Medulla oblongata (tissue), 1 donor: ENCODE data around the gene CNOT4.
"Not testable (repeated sequence)": the region's sequence is repeated elsewhere in the genome, so short reads cannot be mapped to it uniquely, and the experiment has no call there.

Experiments
- DNase-seq: peaks from one replicate; pipeline ENCODE4 v3.0.0-alpha.2; 2015; ENCODE audit errors: extremely low spot score

CNOT4 gene

DNA sequence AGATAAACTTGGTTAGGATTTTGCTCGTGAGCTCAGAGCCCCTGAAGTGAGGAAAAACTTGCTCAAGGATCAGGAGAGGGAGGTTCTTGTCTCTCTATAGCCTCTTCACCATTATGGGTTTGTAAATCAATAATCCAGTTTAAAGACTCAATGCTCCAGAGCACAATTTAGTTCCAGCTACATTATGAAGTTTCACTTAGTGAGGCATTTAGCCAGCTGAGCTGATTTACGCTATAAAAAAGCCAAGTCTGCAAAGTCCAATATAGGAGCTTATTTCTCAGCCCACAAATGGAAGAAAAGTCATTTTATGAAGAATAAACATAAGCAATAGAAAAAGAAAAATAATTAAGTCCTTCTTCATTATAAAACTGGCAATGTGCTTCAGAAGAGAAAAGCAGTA is 145.7 kb downstream of the CNOT4 start:
- DNase-seq, result no peak

DNA sequence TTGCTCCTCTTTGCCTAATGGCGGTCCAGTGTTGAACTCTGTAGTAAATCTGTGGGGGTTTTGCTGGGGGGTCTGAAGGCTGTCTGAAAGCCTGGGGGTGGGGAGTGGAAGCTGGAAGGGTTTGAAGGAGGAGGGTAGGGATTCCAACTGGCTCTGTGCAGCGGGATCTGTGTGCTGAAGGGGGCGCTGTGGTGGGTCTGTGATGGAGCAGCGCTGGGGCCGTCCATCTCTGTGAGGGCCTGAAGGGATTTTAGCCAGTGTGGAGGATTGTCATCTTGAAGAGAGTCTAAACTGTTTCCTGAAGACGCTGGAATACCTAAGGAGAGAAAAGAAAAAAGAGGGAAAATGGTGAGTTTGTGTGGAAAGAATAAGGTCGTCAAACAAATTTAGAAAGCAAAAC is 147.0 kb downstream of the CNOT4 start:
- no peak for DNase-seq

DNA sequence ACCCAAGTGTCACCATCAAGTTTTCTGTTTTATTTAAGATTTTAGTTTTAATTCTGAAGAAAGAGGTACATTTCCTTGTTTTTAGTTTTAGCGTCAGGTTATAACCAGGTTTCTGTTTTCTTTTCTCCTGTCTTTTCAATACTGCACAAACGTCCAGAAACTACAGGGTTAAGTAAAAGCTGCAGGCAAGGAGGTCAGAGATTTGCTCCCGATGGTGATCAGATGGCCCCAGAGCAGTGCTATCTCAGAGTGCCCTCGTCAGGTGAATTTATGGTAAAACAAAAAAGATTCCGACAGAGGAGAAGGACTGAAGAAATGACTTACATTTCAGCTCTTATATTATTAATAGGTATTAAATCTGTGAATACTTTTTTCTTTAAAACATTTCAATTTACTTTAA is 148.1 kb downstream of the CNOT4 start:
- no peak for DNase-seq

DNA sequence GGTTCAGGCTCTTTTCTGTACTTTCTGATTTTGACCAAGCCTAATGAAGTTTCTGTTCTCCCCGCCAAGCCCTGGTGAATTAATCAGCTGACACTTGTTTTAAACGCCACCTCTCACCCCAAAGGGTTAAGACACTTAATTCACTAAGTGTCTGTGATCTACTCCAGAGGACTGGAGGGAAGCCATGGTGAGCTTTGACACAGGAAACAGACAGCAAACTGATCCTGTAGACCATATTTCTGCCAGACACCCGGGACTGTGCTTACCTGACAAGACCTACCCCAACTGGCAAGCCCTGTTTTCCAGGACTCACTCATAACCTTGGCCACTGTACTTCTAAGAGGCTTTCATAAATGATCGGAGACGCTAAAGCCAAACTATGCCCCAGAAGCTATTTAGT is 150.3 kb downstream of the CNOT4 start:
- no peak for DNase-seq

DNA sequence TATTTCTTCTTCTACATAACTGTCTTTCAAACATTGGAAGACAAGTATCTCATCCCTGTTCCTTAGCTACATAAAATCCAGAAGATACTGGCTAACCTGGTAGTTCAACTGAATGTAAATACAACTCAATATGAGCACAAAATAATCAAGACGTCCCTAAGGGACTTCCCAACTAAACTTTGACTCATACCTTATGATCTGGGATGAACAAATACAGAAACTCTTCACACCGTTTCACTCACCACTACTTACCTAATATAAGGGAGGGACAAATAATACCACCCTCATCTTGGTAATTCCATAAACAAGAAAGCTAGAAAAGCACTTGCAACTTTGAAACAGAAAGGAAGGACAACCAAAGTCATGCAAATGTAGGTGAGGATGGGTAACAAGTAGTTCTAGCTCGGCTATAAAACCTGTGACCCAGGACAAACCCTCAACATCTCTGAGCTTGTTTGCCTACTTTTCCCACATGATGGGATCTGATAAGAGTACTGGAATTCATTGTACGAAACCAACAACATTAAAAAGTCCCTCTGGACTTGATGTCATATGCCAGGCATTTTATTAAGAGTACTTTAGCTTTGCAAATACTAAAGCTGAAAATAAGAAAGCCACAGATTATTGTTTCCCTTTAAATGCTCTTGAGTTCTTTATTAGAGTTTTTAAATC is 154.4 kb downstream of the CNOT4 start:
- DNase-seq, result no peak

DNA sequence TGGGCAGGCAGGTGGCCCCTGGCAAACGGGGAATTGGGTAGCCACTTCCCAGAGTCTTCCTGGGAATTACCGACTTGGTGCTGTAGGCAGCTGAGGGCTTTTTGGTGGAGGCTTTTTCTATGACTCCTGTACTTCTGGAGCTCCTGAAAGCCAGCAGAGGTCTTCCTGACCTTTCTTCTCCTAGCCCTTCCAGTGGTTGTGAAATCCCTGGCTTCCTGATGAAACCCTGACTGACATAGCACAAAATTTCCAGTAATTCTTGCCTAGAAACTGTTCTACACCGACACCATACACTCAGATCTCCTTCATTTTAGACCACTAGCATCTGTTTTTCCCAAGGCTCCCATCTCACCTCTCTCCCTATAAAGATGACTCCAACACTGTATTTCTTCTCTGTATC is 156.1 kb downstream of the CNOT4 start:
- DNase-seq, result no peak

DNA sequence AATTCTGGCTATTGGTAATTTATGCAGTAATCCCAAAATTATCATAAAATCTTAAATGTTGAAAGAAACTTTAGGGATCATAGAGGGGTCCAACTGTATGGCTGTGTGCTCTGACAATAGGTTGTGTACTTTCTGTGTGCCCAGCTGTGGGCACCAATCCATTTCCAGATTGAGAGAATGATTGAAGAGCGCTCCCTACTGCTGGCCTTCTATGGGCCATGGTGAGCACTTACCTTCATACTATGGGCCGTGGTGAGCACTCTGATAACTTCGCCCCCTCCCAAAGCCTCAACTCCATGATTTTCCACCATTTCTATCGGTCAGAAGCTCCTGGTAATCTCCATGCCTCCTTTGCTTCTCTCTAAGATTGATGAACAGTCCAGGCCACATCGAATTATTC is 157.6 kb downstream of the CNOT4 start:
- DNase-seq, result no peak

DNA sequence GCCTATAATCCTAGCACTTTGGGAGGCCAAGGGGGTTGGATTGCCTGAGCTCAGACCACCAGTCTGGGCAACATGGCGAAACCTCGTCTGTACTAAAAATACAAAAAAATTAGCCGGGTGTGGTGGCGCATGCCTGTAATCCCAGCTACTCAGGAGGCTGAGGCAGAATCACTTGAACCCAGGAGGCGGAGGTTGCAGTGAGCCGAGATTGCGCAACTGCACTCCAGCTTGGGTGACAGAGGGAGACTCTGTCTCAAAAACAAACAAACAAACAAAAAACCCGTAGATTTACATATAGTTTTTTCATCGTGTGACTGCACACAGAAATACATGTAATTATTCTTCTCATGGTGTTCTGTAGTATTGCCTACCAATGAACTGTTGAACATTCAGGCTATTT is 158.8 kb downstream of the CNOT4 start:
- DNase-seq, result not testable (repeated sequence)

DNA sequence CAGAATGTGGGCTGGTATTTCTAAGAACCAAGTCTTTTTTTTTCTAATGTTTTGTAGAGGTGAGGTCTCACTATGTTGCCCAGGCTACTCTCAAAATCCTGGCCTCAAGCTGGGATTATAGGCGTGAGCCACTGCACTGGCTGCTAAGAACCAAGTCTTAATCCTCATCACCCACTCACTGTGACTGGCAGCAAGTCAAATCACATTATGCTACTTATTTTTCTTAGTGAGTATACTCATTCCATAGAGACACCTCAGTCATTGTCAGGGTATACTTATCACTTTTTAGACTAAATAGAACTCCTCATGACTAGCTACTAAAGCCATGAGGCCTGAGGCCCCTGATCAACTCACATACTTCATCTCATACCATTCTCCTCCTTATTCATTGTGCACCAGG is 160.2 kb downstream of the CNOT4 start:
- no peak for DNase-seq

DNA sequence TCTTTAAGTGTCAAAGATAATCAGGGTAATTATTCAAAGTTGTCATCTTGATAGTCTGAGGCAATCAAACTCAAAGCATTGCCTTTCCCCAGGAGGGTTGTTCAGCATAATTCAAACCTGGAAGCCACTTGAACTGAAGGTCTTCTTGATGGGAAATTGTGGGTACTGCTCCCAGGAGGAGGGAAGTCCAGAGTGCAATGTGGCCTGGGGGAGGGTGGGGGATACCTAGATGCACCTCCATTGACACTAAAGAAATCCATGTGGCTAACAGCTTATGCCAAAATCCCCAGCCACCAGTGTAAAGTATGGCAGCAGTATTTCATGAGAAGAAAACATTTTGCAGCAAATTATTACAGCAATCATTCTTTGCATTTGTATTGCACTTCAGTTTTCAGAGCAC is 161.4 kb downstream of the CNOT4 start:
- no peak for DNase-seq

DNA sequence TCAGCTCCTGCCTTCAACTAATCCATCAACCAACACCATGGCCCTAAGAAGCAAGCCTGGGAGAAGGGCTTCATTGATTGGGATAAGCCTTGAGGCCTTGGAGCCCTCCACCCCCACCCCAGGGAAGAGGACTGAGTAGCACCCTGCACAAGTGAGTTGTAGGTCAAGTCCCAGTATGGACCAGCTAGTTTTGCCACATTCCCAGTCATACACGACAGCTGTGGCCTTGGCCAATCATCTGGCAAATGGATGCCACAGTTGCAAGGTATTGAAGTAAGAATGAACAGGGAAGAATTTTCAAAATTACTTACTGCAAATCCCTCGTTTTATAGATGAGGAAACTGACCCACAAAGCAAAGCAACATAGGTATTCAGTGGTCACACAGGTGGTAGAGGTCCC is 166.5 kb downstream of the CNOT4 start:
- DNase-seq, result no peak

DNA sequence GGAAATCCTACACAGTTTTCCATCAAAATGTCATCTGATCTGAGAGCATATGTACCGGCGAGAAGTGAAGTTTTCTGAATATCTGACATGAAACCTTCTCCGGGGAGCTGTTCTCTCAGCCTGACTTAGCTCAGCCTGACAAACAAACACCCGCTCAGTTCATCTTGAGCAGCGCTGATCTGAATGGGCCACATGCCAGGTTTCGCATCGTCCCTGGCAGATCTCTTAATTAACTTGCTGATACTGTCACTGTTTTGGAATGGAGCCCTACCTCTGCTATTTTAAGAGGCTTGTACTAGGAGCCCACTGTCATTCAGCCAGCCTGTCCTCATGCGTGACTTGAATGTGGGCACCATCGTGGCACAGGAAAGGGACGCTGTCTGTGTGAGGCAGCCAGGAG is 167.0 kb downstream of the CNOT4 start:
- DNase-seq, result peak; percentile 32

DNA sequence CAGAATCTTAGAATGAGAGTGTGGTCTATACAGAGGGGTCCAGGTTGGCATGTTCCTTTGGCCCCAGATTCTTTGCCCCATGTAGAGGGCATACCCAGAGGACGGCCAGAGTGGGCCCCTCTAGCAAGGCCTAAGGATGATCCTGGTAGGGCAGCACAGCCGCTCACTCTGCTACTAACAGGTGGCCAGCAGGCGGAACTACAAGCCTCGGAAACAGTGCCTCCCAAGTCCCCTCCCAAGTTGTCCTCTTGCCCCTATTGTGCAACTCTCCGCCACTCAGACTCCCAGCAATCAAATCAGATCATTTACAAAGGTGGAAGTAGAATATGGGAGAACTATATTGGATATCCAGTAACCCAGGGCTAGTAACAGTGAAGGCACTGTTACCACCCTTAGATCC is 168.9 kb downstream of the CNOT4 start:
- no peak for DNase-seq

DNA sequence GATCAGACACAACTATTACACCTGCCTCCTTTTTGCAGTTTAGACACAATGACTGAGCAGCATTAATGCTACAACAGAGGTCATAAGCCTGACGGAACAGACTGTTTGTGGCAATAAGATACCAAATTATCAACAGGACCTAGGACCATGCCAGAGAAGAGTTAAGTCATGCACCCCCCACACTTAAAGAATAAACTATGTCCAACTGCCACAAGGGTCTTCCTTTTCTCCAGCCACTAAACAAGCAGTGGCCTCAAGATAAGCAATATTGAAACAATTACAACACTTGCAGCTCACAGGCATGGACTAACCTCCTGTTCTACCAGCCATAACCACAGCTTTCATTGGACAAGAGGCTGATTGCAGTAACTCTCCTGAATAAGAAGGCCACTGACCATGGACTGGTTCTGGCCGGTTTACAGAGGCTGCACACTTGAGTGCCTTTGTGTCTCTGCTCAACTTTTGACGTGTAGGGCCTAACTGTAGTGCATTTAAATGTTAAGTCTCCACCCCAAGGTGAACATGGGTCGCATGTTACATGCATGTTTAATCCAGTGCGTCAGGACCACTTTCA is 171.8 kb downstream of the CNOT4 start:
- DNase-seq, result no peak

DNA sequence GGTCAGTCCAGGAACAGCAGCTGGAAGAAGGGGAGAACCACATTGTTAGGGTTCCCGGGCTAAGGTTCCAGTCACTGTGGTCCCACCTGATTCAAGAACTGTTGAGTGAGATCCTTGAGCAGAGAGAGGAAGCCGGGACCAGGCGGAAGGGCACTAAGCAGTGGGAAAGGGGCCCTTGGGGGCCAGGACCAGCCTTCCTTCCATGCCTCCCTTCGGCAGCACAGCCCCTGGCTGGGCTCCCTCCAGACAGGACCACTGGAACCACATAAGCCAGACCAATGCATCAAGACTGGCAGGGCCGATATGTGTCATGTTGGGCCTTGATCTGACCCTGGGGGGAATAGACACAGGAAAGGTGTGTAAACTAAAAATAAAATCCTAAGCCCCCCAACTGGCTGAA is 172.4 kb downstream of the CNOT4 start:
- no peak for DNase-seq

DNA sequence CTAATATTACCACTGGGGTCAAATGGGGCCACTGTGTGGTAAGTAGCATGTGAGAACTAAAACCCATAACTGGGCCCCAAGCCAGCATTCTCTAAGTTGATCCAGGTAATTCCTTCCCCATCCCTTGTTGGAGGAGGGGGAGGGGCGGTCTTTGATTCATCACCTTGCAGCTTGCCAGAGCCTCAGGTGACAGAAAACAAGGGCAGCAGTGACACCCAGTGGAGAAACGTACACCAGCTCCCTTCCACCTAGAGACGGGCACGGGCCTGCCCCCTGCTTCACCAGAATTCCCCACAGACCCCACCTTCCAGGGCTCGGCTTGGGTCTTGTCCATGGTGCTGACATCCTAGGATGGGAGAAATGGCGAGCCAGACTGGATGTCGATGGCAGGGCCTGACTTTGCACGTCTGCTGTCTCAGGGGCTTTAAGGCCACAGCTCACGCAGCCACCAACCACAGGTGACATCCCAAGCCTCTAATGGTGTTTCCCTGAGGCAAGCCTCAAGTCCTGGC is 174.2 kb downstream of the CNOT4 start:
- peak; percentile 9 for DNase-seq

DNA sequence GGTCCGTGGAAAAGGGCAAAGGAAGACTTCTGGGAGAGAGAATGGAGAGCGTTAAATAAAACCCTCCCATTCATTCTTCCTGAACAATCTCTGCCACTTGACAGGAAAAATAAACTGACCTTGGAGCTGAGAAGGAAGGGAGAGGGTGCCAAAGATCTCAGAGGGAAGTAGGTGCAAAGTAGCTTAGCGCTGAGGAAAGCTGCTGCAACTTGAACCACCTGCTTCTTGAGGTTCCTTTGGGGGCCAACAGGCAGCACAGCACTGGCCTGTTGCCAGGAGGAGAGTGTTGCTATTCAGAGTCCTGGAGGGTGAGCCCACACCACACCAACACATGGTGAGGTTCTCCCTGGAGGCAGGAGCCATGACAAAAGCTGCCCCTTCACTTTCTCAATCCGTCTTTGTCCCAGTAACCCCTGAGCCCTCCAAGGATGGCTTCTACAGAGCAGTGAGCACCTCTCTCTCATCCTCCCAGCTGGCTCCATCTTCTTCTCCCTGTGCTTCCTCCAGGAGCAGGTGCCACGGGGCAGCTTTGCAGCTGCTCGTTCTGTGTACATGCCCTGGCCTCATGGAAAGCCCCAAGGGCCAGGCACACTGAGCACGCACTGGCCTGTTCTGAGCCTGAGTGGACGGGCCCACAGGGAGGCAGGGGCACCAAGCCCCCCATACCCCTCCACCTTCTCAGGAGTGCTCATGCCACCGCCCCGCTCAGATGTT is 174.9 kb downstream of the CNOT4 start:
- no peak for DNase-seq

DNA sequence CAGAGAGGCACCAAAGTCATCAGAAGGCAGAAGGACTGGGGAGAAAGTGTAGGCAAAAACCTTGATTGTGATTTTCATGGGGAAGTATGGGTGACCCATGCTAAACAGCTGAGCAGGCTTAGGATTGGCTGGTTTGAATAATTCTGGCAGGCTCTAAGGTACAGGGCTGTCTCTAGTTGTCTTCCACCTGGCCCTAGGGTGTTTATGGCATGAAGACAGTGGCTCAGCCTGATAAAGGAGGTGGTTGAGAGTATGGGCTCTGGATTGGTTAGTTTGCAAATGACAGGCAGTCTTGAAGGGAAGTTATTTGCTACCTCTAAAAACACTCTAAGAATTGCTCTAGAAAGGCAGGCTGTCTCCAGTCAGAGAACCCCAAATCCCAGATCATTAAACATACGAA is 176.0 kb downstream of the CNOT4 start:
- DNase-seq, result no peak

DNA sequence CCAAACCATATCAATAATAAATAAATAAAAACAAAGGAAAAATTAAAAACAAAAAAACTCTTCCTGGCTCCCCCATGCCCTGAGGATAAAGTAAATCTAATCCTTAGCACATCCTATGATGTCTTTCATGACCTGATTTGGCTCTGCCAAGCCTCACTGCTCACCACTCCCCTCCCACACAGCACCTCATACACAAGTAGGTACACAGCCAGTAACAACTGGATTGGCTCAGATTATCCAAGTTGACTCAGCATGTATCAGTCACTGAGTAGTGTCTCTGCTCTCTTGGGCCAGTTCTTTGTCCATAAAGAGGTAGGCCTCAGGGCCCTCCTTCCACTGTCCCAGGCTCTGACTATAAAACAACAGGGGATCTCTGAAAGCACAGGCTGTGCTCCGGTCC is 176.7 kb downstream of the CNOT4 start:
- DNase-seq, result no peak

DNA sequence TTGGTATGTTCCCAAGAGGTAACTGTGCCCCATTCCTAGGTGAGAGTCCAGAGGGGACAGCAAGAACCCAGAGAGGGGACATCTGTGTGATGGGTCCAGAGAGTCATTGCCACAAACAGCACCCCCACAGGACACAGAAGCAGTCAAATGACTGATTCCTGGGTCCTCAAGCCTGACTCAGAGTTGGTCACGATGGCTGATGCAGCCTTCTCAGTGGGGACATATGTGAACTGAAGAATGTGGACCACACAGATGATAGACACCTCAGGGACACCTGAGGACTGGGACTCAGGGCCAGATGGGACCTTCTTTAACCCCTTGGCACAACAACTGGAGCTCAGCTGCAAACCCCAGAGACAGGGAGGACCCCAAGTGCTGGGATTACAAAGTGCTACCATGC is 179.8 kb downstream of the CNOT4 start:
- DNase-seq, result no peak

DNA sequence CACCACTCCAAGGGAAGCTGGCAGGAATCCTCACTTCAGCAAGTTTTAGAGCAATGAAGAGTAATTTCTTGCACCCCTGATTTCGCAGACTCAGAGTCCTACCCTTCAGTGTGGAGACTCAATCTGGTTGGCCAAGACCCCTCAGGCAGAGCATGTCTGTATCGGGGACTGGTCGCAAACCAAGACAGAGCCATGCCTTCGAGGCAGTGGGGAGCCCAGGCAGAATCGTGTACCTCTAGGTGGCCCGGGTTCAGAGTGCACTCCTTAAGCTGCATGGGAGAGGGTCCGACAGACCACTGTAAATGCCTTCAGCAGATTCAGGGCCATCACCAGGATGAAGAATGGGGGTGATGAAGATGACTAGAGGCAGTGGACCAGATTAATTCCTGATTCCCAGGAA is 181.4 kb downstream of the CNOT4 start:
- no peak for DNase-seq

DNA sequence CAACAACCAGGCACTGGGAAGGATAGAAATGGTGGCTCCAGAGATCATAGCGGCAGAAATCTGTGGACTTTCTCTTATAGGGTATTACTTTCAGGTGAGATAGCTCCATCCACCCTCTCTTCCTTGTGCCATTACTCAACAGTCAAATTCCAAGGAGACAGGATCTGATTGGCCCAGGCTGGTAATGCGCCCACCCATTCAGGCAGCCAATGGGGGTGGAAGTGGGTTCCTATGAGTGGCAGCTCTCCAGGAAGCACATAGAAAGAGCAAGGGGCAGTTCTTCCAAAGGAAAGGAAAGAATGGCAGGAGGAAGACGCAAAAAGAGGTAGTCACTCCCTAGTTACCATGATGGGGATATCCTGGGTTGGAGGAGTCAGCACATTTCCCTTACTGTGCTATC is 181.8 kb downstream of the CNOT4 start:
- no peak for DNase-seq

DNA sequence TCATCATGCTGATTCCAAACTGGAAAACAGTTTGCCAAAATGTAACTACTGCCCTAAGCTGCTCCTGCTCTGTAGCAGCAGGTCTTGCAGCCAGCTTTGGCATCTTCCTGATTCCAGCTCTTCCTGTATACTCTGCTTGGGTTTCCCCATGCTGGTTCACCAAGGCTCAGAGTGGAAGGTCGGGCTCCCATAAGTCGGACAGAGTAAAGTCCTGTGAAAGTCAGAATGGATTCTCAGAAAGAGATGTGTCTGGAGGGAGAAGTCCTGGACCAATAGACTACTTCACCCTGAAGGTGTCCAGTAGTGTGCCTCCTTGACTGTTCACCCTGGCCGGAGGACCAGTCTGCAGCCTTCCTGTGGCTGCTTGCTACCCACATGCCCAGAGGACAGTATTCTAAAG is 182.4 kb downstream of the CNOT4 start:
- DNase-seq, result no peak
